Muscle layer of duodenum (tissue), 2 donors: ENCODE results near the gene CDC73.

Source experiments
- H3K27ac ChIP-seq: one replicate; pipeline ENCODE4 v1.7.0; 2013; ENCODE audit warnings: mild to moderate bottlenecking, low read length
- H3K27me3 ChIP-seq: one replicate; pipeline ENCODE4 v1.7.0; 2013; ENCODE audit warnings: low read depth, mild to moderate bottlenecking, control low read depth, low read length
- H3K36me3 ChIP-seq, 2 donors: one replicate each; pipeline ENCODE4 v1.7.0; 2013; ENCODE audit warnings: low read length in 2 of 2, control low read depth in 1 of 2, mild to moderate bottlenecking in 1 of 2; ENCODE audit not compliant: insufficient read depth in 2 of 2, control insufficient read depth in 1 of 2
- H3K4me1 ChIP-seq, 2 donors: one replicate each; pipeline ENCODE4 v1.7.0; 2013; ENCODE audit warnings: low read length in 2 of 2, mild to moderate bottlenecking in 2 of 2, control low read depth in 1 of 2, moderate library complexity in 1 of 2; ENCODE audit not compliant: insufficient read depth in 2 of 2, control insufficient read depth in 1 of 2
- H3K4me3 ChIP-seq, 2 donors: one replicate each; pipeline ENCODE4 v1.7.0; 2013; ENCODE audit warnings: low read length in 2 of 2, low read depth in 1 of 2, mild to moderate bottlenecking in 1 of 2
- H3K9me3 ChIP-seq, 2 donors: one replicate each; pipeline ENCODE4 v1.7.0; 2013; ENCODE audit warnings: low read length in 2 of 2, control low read depth in 1 of 2, mild to moderate bottlenecking in 1 of 2; ENCODE audit not compliant: control insufficient read depth in 1 of 2
- donor health status: healthy.

Gene CDC73

DNA sequence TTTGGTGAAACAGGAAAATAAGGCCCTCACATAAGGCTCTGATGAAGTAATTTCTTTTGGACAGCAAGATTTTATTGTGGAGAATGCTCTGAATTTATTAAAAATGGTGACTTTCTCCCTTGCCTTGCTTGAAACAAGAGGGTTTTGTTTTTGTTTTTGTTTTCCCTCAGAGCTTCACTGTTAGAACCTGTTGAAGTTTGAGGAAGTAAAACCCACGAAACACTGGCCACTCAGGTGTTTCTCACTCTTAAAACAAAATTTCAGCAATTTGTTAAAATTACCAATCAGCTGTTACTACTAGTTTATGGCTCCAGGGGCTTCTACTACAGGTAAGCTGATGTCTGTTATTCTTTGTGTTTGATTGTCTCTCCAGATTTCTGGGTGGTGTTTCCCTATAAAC, 177.2 kb downstream of the CDC73 start:
- Histone ChIP-seq H3K27me3 (no peaks in the 10 kb centered on the region), H3K4me1 (no peaks in the 10 kb centered on the region), H3K9me3 (no peaks in the 10 kb centered on the region), H3K36me3 (no peaks in the 10 kb centered on the region), H3K4me3 (no peak overlapping the region), H3K27ac (no peak overlapping the region)

DNA sequence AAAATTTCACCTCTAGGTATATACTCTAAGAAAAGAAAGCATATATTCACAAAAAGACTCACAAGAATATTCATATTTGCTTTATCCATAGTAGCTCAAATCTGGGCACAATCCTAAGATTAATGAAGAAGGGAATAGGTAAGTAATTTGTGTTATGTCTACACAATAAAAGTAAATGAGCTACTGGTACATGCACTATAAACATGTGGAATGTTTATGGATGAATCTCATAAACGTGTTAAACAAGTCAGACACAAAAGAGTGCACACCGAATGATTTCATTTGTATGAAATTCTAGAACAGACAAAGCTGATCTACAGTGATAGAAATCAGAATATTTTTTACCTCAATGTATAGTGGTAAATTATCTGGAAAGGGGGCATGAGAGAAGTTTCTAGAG, 179.9 kb downstream of the CDC73 start:
- Histone ChIP-seq H3K9me3 (no peaks in the 10 kb centered on the region), H3K27ac (no peak overlapping the region), H3K4me1 (no peaks in the 10 kb centered on the region), H3K27me3 (no peaks in the 10 kb centered on the region), H3K36me3 (no peaks in the 10 kb centered on the region), H3K4me3 (no peak overlapping the region)

DNA sequence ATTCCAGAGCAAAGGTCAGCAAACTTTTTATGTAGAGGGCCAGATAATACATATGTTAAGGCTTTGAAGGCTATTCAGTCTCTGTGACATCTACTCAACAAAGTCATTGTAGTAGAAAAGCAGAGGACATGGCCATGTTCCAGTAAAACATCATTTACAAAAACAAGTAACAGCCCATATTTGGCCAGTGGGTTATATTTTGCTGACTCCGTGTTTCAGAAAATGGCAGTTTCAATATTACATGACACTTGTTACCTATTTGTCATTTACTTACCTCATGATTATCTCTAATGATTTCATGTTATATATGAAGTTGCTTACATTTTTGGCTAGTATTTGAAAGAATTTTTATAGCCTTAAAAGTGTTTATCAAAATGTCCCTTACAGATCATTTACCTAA, 182.0 kb downstream of the CDC73 start:
- H3K36me3 ChIP-seq = no peaks in the 10 kb centered on the region
- H3K4me3 ChIP-seq = no peak overlapping the region
- no peaks in the 10 kb centered on the region for H3K9me3 ChIP-seq

More for the DNA sequence above, 182.0 kb downstream of the CDC73 start:
- Histone ChIP-seq H3K27ac (no peak overlapping the region), H3K4me1 (no peaks in the 10 kb centered on the region), H3K27me3 (no peaks in the 10 kb centered on the region)
